ENCODE results near the gene PIH1D1.

The PIH1D1 gene

DNA sequence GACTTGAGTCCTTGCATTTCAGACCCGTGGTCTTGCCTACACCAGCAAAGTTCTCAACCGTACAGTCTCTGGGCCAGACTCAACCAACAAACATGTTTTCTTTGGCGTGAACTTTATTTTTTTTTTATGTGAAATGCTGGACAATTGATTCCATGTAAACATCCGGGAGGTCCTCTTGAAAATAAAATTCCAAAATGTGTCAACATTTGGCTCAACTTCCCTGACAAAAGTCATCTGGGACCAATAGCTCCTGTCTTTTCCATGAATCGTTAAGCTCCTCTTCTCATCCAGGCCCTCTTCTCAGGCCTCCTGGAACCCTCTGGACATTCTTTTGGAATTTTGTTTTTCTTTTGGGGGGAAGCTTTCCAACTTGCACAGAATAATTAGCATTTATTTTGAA is 4.2 kb upstream of the PIH1D1 start:
- DNase-seq (ENCODE audit: low read depth in 2 of 2), result peak; percentile 30 to 83
- no peak overlapping the region for H3K4me3 ChIP-seq (replicated peaks in 1 of 2; ENCODE audit: low read depth in 2 of 2, low read length in 2 of 2)
- TF ChIP-seq, protein P1, sequence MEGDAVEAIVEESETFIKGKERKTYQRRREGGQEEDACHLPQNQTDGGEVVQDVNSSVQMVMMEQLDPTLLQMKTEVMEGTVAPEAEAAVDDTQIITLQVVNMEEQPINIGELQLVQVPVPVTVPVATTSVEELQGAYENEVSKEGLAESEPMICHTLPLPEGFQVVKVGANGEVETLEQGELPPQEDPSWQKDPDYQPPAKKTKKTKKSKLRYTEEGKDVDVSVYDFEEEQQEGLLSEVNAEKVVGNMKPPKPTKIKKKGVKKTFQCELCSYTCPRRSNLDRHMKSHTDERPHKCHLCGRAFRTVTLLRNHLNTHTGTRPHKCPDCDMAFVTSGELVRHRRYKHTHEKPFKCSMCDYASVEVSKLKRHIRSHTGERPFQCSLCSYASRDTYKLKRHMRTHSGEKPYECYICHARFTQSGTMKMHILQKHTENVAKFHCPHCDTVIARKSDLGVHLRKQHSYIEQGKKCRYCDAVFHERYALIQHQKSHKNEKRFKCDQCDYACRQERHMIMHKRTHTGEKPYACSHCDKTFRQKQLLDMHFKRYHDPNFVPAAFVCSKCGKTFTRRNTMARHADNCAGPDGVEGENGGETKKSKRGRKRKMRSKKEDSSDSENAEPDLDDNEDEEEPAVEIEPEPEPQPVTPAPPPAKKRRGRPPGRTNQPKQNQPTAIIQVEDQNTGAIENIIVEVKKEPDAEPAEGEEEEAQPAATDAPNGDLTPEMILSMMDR (IDR thresholded peaks at IDR 0.05; ENCODE audit: low read depth, low read length), result no peak

DNA sequence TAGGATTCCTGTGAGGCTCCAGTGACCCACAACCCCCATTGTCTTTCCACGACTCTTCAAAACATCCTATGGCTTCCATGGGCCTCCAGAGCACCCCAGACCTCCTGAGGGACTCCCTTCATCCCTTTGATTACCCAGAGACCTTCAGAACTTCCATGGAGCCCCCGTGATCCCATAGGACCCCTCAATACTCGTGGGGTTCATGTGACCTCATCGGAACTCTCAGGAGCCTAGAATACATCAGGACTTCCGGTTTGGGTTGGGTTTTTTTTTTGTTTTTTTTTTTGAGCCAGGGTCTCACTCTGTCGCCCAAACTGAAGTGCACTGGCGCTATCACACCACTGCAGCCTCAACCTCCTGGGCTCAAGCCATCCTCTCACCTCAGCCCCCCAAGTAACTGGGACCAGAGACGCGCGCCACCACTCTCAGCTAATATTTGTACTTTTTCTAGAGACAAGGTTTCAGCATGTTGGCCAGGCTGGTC is 2.2 kb upstream of the PIH1D1 start:
- peak overlapping the region; percentile 68 to 80 for H3K4me3 ChIP-seq (replicated peaks in 1 of 2; ENCODE audit: low read depth in 2 of 2, low read length in 2 of 2)
- no peak for DNase-seq (ENCODE audit: low read depth in 2 of 2)
- TF ChIP-seq, protein P1 (IDR thresholded peaks at IDR 0.05; ENCODE audit: low read depth, low read length), result no peak

DNA sequence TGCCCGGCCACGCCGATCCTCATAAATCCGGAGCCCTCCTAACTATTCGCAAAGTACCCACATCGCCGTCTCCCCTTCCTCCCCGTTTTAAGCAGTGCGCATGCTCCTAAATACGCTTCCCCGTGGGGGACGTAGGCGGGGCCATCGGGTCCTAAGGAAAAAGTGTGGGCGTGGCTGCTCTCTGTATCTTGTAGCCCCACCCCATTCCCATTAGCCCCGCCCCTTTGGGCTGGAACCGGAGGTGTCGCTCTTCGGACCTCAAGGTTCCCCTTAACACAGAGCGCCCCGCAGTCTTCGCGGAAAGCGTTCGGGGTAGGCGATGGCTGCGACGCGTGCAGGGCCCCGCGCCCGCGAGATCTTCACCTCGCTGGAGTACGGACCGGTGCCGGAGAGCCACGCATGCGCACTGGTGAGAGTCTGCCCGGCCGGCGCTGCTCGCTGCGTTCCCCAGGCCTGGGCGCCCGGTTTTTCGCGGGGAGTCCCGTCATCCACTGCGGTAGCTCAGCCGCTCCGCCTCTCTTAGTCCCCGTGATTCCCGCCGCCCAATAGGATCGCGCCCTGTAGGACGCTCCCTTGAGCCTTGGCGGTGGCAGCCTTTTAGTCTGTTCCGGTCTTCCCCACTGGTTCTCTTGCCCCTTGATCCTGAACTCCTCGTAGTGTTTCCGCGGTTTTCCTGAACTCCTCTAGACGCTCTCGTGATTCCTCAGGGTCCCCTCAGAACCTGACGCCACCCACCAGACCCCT is 1.6 kb upstream of the PIH1D1 start, which contains the start of gene ALDH16A1:
Gene ALDH16A1 (plus strand): TSS at position 213 of the 744 bp plus-strand sequence. CDS start 107 bp downstream, at position 320.
- H3K4me3 ChIP-seq (replicated peaks in 1 of 2; ENCODE audit: low read depth in 2 of 2, low read length in 2 of 2), result peak within 1 kb of the TSS; percentile 68 to 80
- DNase-seq (ENCODE audit: low read depth in 2 of 2), result peak; percentile 99
- TF ChIP-seq, protein P1 (IDR thresholded peaks at IDR 0.05; ENCODE audit: low read depth, low read length), result no peak

DNA sequence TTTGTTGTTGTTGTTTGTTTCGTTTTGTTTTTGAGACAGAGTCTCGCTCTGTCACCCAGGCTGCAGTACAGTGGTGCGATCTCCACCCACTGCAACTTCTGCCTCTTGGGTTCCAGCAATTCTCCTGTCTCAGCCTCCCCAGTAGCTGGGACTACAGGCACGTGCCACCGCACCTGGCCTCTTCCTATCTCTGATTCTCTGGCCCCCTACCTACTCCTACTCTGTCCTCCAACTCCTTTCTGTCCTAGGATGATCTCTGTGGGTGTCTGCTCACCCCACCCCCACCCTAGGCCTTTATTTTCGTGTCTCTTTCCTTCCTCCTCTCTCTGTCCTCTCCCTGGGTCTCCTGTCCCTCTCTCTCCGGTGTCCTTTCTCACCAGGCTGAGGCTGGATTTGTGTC is 1.2 kb downstream of the PIH1D1 start:
- H3K4me3 ChIP-seq (replicated peaks in 1 of 2; ENCODE audit: low read depth in 2 of 2, low read length in 2 of 2), result peak overlapping the region in 1 of 2 donors; percentile 90
- TF ChIP-seq, protein P1 (IDR thresholded peaks at IDR 0.05; ENCODE audit: low read depth, low read length), result no peak
- no peak for DNase-seq (ENCODE audit: low read depth in 2 of 2)

DNA sequence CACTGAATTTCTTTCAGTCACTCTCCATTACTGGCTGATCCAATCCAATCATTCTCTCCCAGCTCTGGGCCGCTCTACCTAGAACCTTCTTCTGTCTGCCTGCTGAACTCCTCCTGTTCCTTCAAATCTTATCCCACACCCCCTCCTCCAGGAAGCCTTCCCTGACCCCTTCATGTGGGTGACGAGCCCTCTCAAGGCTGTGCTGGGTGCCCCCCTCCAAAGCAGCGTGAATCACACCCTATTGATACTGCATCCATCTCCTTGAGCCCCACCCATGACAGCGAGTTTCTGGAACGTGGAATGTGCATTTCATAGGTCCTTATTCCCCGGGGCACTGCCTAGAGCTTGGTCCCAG is 3.2 kb downstream of the PIH1D1 start:
- TF ChIP-seq, protein P1 (IDR thresholded peaks at IDR 0.05; ENCODE audit: low read depth, low read length), result no peak
- no peak overlapping the region for H3K4me3 ChIP-seq (replicated peaks in 1 of 2; ENCODE audit: low read depth in 2 of 2, low read length in 2 of 2)
- DNase-seq (ENCODE audit: low read depth in 2 of 2), result no peak

DNA sequence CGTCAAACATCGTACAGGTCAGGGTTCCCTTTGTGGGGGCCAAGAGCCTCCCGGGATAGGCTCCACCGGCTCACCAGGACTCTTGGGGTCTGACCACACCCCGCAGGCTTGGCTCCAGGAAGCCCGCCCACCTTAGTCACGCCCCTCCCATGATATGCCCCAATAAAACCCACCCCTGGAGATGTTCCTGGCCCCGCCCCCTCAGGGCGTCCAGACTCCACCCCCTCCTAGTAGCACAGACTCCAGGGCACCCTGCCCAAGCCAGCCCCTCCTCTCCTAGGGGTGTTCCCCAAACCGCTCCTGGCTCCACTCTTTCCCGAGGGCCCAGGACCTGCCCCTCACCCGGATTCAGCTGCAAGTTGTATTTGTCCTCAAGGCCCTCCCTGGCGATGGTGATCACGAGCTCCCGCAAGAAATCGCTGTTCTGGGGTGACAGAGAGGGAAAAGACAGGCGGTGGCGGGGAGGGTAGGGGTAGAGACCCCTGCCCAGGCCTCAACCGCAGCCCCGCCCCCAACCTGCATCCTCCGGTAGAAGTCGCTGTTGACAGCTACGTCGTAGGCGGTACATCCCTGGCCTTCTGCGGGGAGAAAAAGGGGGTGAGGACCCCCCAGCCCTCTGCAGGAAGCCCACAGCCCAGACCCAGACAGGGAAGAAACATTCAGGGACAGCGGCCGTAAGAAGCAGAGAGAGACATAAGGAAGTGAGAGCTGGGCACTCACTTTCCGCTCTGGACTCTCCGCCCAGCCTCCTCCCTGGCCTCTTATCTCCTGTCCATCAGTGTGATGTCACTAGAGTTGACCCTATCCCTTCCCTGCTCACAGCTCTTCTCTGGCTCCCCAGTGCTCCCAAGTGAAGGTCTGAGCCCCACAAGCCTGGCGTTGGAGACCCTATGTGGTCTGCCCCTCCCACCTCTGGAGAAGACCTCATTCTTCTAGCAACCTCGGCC is 3.9 kb downstream of the PIH1D1 start:
- TF ChIP-seq, protein P1 (IDR thresholded peaks at IDR 0.05; ENCODE audit: low read depth, low read length), result no peak
- DNase-seq (ENCODE audit: low read depth in 2 of 2), result peak in 1 of 2 donors; percentile 41
- H3K4me3 ChIP-seq (replicated peaks in 1 of 2; ENCODE audit: low read depth in 2 of 2, low read length in 2 of 2), result no peak overlapping the region

All from cardiac fibroblast (primary cell).